ENCODE results near the gene CCDC154.

Gene CCDC154

DNA sequence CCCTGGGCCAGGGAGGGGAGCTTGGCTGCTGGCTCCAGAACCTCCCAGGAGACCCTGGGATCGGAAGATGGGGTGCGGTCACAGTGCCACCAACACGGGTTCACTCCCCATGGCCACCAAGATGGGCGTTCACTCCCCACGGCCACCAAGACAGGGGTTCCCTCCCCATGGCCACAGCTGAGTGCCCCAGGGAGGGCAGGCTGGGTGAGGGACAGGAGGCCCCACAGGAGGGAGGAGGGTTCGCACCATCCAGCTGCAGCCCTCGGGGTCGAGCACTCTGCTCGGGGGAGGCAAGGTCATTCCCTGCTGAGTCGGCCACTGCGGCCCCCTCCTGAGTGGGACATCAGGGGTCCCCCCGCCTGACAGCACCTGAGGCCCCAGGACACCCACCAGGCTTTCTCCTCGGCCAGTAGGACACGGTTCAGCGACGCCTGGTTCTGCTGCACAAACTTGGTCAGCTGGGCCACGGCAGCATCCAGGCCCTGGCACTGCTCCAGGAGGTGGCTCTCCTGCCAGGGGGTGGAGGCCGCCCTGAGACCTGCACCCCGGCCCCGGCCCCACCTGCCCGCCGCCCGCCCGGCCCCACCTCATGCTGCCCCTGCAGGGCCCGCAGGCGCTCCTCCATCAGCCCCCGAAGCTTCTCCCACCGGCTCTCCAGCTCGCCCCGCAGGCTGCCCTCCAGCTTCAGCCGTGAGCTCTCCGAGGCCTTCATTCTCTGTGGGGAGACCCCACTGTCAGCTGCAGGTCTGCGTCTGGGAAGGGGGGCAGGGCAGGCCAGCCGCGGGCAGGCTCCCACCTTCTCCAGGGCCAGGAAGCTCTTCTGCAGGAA is 5.9 kb downstream of the CCDC154 start:
- DNase-seq (ENCODE audit: low spot score): no peak

- peak; percentile 75 for DNase-seq (ENCODE audit: low spot score)
These were observed 6.8 kb downstream of the CCDC154 start for GRCh38 chr16:1437606-1438005.

GRCh38 chr16:1436731-1437355 is 7.5 kb downstream of the CCDC154 start:
- no peak for DNase-seq (ENCODE audit: low spot score)

- DNase-seq (ENCODE audit: low spot score): peak; percentile 67
These were observed 8.2 kb downstream of the CCDC154 start for GRCh38 chr16:1435921-1436697.

- no peak for DNase-seq (ENCODE audit: low spot score)
These were observed 9.4 kb downstream of the CCDC154 start for GRCh38 chr16:1434644-1435592.

DNA sequence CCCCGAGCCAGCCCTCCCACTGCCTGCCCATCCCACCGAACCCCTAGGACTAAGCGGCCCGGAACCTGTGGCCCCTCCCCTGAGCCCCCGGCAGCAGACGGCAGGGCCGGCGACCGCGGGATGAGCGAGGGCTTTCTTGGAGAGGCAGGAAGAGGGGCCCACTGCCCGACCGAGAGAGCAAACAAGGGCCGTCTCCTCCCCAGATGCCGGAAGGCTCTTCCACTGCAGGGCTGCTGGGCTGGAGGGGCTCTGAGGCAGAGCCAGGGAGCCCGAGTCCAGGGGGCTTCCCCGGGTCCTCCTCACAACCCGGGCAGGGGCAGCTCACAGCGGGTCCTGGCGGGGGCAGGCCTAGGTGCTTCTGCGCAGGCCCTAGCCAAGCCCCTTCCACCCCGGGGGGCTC is 10.6 kb downstream of the CCDC154 start:
- DNase-seq (ENCODE audit: low spot score): no peak

DNA sequence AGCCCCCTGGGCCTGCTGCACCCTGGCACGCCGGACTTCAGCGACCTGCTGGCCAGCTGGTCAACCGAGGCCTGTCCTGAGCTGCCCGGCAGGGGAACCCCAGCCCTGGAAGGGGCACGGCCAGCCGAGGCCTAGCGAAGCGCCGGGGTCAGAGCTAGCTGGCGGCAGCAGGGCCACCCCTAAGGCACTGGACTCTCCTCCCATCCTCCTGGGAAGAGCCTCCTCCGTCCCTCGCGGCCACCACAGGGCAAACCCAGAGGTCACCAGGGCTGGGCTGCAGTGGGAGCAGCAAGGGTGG is 11.1 kb downstream of the CCDC154 start:
- DNase-seq (ENCODE audit: low spot score): no peak

GRCh38 chr16:1432388-1433262 is 11.7 kb downstream of the CCDC154 start:
- DNase-seq (ENCODE audit: low spot score): no peak

DNA sequence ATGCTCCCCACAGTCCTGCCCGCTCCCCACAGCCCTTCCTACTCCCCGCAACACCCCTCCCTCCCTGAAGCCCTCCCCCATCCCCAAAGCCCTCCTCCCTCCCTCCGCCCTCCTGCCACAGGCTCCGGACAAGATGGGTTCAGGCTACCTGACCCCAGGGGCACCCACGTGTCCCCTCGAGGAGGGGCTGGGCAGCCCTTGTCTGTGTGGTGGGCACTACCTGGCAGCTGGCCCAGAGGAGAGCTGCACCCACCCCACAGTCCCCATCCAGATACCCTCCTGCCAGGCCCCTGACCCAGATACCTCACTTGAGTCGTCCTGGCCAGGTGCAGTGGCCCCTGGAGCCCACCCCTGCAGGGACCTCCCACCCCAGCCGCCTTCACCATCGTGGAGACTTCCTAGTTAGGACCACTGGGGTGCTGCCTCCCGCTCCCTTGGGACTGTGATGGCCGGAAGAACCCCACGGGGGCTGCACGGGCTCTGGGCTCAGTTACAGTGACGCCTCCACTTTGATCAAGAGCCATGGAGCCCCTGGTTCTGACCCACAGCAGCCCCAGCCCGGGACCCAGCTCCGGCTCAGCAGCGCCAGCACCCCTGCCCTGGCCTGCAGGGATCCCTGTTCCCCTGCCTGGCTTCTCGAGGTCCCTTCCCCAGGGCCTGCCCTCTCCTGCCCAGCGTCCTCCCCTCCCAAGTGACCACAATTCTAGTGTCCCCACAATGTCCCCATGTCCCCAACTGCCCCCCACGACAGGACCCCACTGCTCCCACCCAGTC is 12.7 kb downstream of the CCDC154 start:
- DNase-seq (ENCODE audit: low spot score): no peak

DNA sequence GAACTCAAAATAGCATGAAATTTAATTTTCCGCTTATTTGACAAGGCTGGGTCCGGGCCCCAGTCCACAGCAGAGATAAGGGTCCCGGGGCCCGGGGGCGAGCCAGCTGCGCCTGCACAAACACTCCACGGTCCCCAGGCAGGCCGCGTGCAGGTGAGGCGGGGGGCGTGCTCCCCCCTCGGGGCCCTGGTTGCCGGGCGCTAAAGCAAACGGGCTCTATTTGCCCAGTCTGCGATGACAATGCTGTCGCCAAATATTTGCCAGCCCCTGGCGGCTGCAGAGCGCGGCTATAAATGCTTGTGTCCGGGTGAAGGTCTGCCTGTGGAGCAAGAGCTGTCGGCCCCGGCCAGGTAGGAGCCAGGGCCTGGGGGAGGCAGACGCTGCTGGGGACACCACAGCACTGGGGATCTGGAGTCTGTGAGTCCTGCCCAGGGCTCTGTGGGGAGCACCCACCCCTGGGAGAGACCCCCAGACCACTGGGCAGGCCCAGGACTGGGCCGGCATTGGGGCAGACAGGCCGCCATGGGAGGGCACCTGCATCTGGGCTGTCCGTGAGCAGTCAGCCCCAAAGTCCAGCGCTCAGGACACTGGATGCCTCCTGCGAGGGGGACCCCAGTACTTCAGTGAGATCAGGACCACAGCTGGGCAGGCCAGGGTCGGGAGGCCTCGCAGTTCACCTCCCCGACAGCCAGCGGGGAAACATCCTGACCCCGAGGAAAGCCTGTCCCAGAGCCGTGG is 13.4 kb downstream of the CCDC154 start, which contains the start of gene PERCC1:
TSS of gene PERCC1 (plus strand) at position 320 of the 738 bp plus-strand sequence. CDS start 1,516 bp downstream, outside the sequence.
- peak; percentile 78 for DNase-seq (ENCODE audit: low spot score)

GRCh38 chr16:1430214-1430758 is 14.1 kb downstream of the CCDC154 start:
- DNase-seq (ENCODE audit: low spot score): no peak

DNA sequence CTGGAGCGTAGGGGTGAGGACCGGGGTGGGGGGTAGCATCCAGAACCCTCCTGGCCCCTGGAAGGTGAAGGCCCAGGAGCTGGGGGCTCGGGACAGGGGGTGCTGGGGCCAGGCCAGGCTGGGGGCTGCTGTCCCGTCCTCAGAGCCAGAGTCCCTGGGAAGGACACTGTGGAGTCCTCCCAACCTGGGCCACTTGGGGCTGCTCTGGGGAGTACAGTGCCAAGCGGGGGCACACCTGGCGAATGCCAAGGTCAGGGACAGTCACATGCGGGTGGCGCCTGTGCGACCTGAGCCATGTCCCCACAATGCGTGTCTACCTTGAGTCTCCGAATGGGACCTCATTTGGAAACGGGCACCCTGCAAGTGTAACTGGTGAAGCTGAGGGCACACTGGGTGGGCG is 14.7 kb downstream of the CCDC154 start:
- DNase-seq (ENCODE audit: low spot score): no peak

DNA sequence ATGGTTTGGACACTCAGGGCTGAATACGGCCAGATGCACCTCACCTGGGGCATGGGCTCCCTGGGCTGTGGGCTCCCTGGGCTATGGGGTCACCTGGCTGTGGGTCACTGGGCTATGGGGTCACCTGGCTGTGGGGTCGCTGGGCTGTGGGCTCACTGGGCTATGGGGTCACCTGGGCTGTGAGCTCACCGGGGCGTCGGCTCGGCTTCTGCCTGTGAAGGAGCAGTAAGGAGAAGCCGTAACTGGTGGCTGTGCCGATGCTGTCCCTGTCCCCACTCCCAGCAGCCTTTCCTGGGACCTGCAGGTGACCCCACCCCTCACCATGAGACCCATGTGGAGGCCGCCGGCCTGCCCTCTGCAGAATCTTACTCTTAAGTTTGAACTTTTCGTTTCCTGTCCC is 15.3 kb downstream of the CCDC154 start:
- DNase-seq (ENCODE audit: low spot score): no peak

- no peak for DNase-seq (ENCODE audit: low spot score)
These were observed 15.8 kb downstream of the CCDC154 start for GRCh38 chr16:1428511-1428910.

GRCh38 chr16:1427473-1428461 is 16.6 kb downstream of the CCDC154 start:
- DNase-seq (ENCODE audit: low spot score): no peak

- DNase-seq (ENCODE audit: low spot score): no peak
These were observed 17.5 kb downstream of the CCDC154 start for GRCh38 chr16:1426734-1427471.

Measured in SK-N-DZ (cell line).